Calu3 (cell line): Measurements from ENCODE around the gene CHST10. TPM values are rescaled to one million over a fixed set of nuclear protein-coding genes. Genes with fewer than 3 reads are reported as not detected.

ENCODE experiments used
- BruUV-seq: library from RNA; stranded (reverse); fragments of 400-500 nt; replicated peaks from 2 replicates; lab custom pipeline; 2021; lab: Mats Ljungman, UMichigan
- CTCF ChIA-PET: fragments of 300-600 bp; sonication (Branson Sonifier 250); formaldehyde crosslinking; loops from one replicate; lab custom pipeline; 2022; ENCODE audit warnings: antibody characterized with exemption; lab: Charles Lee
- DNase-seq: peaks from one replicate; pipeline ENCODE4 v3.0.0; 2022
- H3K27ac Mint-ChIP-seq: one replicate; pipeline ENCODE4 v1.8.0; 2022; ENCODE audit warnings: mixed read lengths; ENCODE audit not compliant: unreplicated experiment
- H3K27me3 Mint-ChIP-seq: one replicate; pipeline ENCODE4 v1.8.0; 2022; ENCODE audit warnings: mixed read lengths; ENCODE audit not compliant: unreplicated experiment
- H3K36me3 Mint-ChIP-seq: one replicate; pipeline ENCODE4 v1.8.0; 2022; ENCODE audit warnings: mild to moderate bottlenecking, moderate library complexity, mixed read lengths; ENCODE audit not compliant: insufficient read depth, unreplicated experiment
- H3K4me1 Mint-ChIP-seq: one replicate; pipeline ENCODE4 v1.8.0; 2022; ENCODE audit warnings: mild to moderate bottlenecking, low read depth, mixed read lengths; ENCODE audit not compliant: unreplicated experiment
- H3K4me3 Mint-ChIP-seq: one replicate; pipeline ENCODE4 v1.8.0; 2022; ENCODE audit warnings: mild to moderate bottlenecking, low read depth, moderate library complexity, mixed read lengths; ENCODE audit not compliant: unreplicated experiment
- H3K9me3 Mint-ChIP-seq: one replicate; pipeline ENCODE4 v1.8.0; 2022; ENCODE audit warnings: low read depth, mixed read lengths; ENCODE audit not compliant: unreplicated experiment
- intact Hi-C: fragments of 100-400 bp; cut with micrococcal nuclease; formaldehyde crosslinking; loops from one replicate; pipeline ENCODE4 v1.10.0; 2022; ENCODE audit not compliant: unreplicated experiment
- total RNA-seq: library from RNA; stranded (reverse); gene quantifications from 2 replicates; pipeline ENCODE4 v1.2.3, GENCODE V29; 2022
- TF ChIP-seq, protein P1 (sequence below): fragments of 200-600 bp; IDR thresholded peaks from one replicate; pipeline ENCODE4 v1.8.0; 2022; ENCODE audit warnings: antibody characterized with exemption; ENCODE audit not compliant: unreplicated experiment

CHST10 gene
- total RNA-seq, 1 experiment from 2014 or later: 15.5 TPM

DNA sequence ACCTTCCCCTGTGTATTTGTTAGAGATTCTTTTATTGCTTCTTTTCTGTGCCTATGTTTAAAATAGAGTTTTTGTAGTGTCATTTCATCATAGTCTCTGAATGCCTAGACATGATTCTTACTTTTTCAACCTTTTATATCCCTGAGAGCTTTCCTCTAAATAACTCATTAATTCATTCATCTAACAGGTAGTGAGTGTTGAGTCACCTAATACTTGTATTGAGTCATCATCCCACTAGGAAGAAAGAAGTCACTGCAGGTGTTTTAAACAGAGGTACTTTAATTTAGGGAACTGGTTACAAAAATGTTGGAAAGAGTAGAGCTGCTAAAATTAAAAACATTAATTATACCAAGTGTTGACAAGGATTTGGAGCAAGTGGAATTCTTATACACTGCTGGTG is 34.3 kb upstream of the CHST10 start:
- intact Hi-C loops: no loop called here
- no TSS peak for BruUV-seq
- CTCF ChIA-PET: interaction anchor here (0.7 to 1.3 kb wide), 2 partner anchors 30 to 41 kb away, joined by 4 read pairs; no protein-coding TSS in a partner anchor
- no peak overlapping the region for H3K27ac Mint-ChIP-seq
- no peaks in the 10 kb centered on the region for H3K4me1 Mint-ChIP-seq
- TF ChIP-seq, protein P1, sequence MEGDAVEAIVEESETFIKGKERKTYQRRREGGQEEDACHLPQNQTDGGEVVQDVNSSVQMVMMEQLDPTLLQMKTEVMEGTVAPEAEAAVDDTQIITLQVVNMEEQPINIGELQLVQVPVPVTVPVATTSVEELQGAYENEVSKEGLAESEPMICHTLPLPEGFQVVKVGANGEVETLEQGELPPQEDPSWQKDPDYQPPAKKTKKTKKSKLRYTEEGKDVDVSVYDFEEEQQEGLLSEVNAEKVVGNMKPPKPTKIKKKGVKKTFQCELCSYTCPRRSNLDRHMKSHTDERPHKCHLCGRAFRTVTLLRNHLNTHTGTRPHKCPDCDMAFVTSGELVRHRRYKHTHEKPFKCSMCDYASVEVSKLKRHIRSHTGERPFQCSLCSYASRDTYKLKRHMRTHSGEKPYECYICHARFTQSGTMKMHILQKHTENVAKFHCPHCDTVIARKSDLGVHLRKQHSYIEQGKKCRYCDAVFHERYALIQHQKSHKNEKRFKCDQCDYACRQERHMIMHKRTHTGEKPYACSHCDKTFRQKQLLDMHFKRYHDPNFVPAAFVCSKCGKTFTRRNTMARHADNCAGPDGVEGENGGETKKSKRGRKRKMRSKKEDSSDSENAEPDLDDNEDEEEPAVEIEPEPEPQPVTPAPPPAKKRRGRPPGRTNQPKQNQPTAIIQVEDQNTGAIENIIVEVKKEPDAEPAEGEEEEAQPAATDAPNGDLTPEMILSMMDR: no peak
- H3K36me3 Mint-ChIP-seq: no peaks in the 10 kb centered on the region
- DNase-seq: no peak
- H3K4me3 Mint-ChIP-seq: no peak overlapping the region
- H3K27me3 Mint-ChIP-seq: peaks cover 12% of the 10 kb centered on the region
- H3K9me3 Mint-ChIP-seq: peaks cover 2% of the 10 kb centered on the region

GRCh38 chr2:100451092-100451491 is 33.6 kb upstream of the CHST10 start:
- no peak for DNase-seq
- H3K36me3 Mint-ChIP-seq: no peaks in the 10 kb centered on the region
- H3K9me3 Mint-ChIP-seq: no peaks in the 10 kb centered on the region
- intact Hi-C loops: no loop called here
- TF ChIP-seq, protein P1: no peak
- H3K4me1 Mint-ChIP-seq: no peaks in the 10 kb centered on the region
- BruUV-seq: no TSS peak
- peaks cover 14% of the 10 kb centered on the region for H3K27me3 Mint-ChIP-seq
- H3K27ac Mint-ChIP-seq: no peak overlapping the region
- no peak overlapping the region for H3K4me3 Mint-ChIP-seq
- CTCF ChIA-PET: interaction anchor here (1.3 kb wide), 1 partner anchor 29 kb away, joined by 4 read pairs; no protein-coding TSS in a partner anchor

DNA sequence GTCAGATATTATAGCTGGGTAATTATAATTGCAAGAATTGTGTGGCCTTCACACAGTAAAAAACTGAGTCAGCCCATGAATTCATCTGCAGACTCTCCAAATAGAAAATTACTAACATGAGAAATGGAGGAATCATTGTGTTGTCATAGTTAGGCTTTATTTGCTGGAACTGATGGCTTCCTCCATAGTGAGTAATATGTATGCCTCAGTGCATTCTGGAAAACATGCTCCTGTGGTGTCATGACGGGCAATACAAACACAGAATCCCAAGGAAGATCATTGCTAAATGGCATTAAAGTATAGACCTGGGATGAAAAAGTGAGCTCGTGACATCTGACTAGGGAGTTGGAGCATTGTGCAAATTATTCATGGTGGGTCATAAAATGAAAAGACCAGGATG is 29.2 kb upstream of the CHST10 start:
- BruUV-seq: no TSS peak
- H3K9me3 Mint-ChIP-seq: no peaks in the 10 kb centered on the region
- H3K27ac Mint-ChIP-seq: no peak overlapping the region
- peaks cover 30% of the 10 kb centered on the region for H3K27me3 Mint-ChIP-seq
- H3K36me3 Mint-ChIP-seq: no peaks in the 10 kb centered on the region
- TF ChIP-seq, protein P1: no peak
- CTCF ChIA-PET: no interaction called here
- H3K4me1 Mint-ChIP-seq: no peaks in the 10 kb centered on the region
- no peak for DNase-seq
- intact Hi-C loops: no loop called here
- no peak overlapping the region for H3K4me3 Mint-ChIP-seq

DNA sequence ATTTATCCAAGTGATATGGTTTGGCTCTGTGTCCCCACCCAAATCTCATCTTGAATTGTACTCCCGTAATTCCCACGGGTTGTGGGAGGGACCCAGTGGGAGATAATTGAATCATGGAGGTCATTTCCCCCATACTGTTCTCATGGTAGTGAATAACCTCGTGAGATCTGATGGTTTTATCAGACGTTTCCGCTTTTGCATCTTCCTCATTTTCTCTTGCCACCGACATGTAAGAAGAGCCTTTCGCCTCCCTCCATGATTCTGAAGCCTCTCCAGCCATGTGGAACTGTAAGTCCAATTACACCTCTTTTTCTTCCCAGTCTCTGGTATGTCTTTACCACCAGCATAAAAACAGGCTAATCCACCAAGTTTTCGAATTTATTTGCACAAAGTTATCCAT is 20.3 kb upstream of the CHST10 start:
- Mint-ChIP-seq H3K27me3 (peaks cover 76% of the 10 kb centered on the region), H3K9me3 (peaks cover 2% of the 10 kb centered on the region), H3K4me1 (no peaks in the 10 kb centered on the region), H3K4me3 (no peak overlapping the region), H3K27ac (no peak overlapping the region), H3K36me3 (no peaks in the 10 kb centered on the region)
- CTCF ChIA-PET: no interaction called here
- BruUV-seq: no TSS peak
- no peak for DNase-seq
- TF ChIP-seq, protein P1: no peak
- intact Hi-C loops: no loop called here
